ENCODE measurements around the gene EFHC1. TPM values are rescaled to one million over a fixed set of nuclear protein-coding genes. Genes with fewer than 3 reads are reported as not detected.

Gene EFHC1
- total RNA-seq, 1 donor: 21.6 TPM

- TF ChIP-seq, protein P1, sequence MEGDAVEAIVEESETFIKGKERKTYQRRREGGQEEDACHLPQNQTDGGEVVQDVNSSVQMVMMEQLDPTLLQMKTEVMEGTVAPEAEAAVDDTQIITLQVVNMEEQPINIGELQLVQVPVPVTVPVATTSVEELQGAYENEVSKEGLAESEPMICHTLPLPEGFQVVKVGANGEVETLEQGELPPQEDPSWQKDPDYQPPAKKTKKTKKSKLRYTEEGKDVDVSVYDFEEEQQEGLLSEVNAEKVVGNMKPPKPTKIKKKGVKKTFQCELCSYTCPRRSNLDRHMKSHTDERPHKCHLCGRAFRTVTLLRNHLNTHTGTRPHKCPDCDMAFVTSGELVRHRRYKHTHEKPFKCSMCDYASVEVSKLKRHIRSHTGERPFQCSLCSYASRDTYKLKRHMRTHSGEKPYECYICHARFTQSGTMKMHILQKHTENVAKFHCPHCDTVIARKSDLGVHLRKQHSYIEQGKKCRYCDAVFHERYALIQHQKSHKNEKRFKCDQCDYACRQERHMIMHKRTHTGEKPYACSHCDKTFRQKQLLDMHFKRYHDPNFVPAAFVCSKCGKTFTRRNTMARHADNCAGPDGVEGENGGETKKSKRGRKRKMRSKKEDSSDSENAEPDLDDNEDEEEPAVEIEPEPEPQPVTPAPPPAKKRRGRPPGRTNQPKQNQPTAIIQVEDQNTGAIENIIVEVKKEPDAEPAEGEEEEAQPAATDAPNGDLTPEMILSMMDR (IDR thresholded peaks at IDR 0.05; ENCODE audit: insufficient read depth, low read depth, low read length): no peak
- no peak for DNase-seq (ENCODE audit: low read depth)
- H3K4me3 ChIP-seq (ENCODE audit: low read depth, low read length): no peak overlapping the region
Measured at GRCh38 chr6:52530351-52530750, 110.2 kb downstream of the EFHC1 start.

DNA sequence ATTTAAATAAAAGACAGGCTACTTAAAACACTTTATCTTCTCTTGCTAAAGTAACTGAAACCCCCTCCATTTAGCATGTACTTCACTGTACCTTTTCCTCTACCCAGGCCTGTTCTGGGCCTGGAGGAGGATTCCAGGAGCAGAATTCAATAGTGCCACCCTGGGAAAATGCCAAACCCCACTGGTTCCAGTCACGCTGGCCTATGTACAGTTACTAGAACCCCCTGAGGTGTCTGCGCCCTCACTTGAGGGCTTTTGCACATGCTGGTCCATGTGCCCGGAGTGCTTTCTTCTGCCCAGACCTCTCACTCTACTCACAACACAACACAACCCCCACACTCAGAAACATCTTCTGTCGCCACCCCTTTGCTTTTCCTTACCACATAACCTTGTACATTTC is 111.3 kb downstream of the EFHC1 start:
- no peak for DNase-seq (ENCODE audit: low read depth)
- TF ChIP-seq, protein P1 (IDR thresholded peaks at IDR 0.05; ENCODE audit: insufficient read depth, low read depth, low read length): no peak
- H3K4me3 ChIP-seq (ENCODE audit: low read depth, low read length): no peak overlapping the region

DNA sequence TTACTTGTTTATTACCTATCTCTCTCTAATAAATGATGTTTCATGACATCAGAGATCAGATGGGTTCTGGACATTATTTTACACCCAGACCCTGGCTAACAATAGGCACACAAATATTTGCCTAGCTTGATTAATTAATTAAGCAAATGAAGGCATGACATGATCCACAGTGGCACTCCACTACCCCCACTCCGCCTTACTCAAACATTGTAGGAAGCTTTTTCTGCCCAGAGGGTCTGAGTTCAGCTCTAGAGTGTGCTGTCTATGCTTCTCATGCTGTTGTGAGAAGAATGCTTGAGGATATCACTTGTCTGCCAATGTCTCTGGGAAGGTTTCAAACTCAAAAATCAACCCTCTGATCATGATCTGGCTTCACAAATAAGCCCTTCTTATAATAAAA is 111.7 kb downstream of the EFHC1 start:
- DNase-seq (ENCODE audit: low read depth): no peak
- TF ChIP-seq, protein P1 (IDR thresholded peaks at IDR 0.05; ENCODE audit: insufficient read depth, low read depth, low read length): no peak
- H3K4me3 ChIP-seq (ENCODE audit: low read depth, low read length): no peak overlapping the region

DNA sequence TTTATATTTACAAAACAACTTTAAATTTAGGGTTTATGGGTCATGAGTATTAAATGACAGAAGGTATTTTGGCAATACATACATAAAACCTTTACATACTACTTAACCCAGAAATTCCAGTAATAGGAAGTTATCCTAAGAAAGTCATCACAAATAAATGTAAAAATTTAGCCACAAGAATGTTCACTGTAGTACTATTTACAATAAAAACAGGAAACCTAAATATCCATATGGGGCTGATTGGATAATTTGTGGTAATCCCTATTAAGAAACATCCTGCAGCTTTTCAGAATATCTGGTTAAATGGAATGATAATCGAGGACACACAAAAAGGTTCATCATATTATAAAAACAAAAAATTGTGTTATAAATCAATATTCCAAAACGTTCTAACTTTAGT is 112.3 kb downstream of the EFHC1 start:
- DNase-seq (ENCODE audit: low read depth): no peak
- TF ChIP-seq, protein P1 (IDR thresholded peaks at IDR 0.05; ENCODE audit: insufficient read depth, low read depth, low read length): no peak
- no peak overlapping the region for H3K4me3 ChIP-seq (ENCODE audit: low read depth, low read length)

GRCh38 chr6:52533491-52533890 is 113.3 kb downstream of the EFHC1 start:
- no peak for DNase-seq (ENCODE audit: low read depth)
- no peak overlapping the region for H3K4me3 ChIP-seq (ENCODE audit: low read depth, low read length)
- TF ChIP-seq, protein P1 (IDR thresholded peaks at IDR 0.05; ENCODE audit: insufficient read depth, low read depth, low read length): no peak

- TF ChIP-seq, protein P1 (IDR thresholded peaks at IDR 0.05; ENCODE audit: insufficient read depth, low read depth, low read length): no peak
- DNase-seq (ENCODE audit: low read depth): no peak
Measured at GRCh38 chr6:52534363-52534762, 114.2 kb downstream of the EFHC1 start.

GRCh38 chr6:52534966-52535390 is 114.8 kb downstream of the EFHC1 start:
- TF ChIP-seq, protein P1 (IDR thresholded peaks at IDR 0.05; ENCODE audit: insufficient read depth, low read depth, low read length): no peak
- H3K4me3 ChIP-seq (ENCODE audit: low read depth, low read length): no peak overlapping the region
- no peak for DNase-seq (ENCODE audit: low read depth)

More at GRCh38 chr6:52534363-52534762, 114.2 kb downstream of the EFHC1 start:
- no peak overlapping the region for H3K4me3 ChIP-seq (ENCODE audit: low read depth, low read length)

All from fibroblast of villous mesenchyme (primary cell).